Stimulated activated CD8-positive, alpha-beta memory T cell treated with anti-CD3 and anti-CD28 coated beads, Interleukin-4, amount 100 ng/mL, for 48 hours (primary cell): ENCODE measurements around the gene CADPS.

Experiments used
- DNase-seq: peaks from one replicate; pipeline ENCODE4 v3.0.0-alpha.2; 2020

CADPS gene

GRCh38 chr3:62678841-62679240, 196.4 kb downstream of the CADPS start:
- no peak for DNase-seq

- no peak for DNase-seq
Observed at GRCh38 chr3:62677926-62678325, 197.3 kb downstream of the CADPS start.

- DNase-seq: no peak
Observed at GRCh38 chr3:62676689-62677271, 198.4 kb downstream of the CADPS start.

- no peak for DNase-seq
Observed at GRCh38 chr3:62675492-62675891, 199.7 kb downstream of the CADPS start.

- DNase-seq: no peak
Observed at GRCh38 chr3:62672988-62673313, 202.3 kb downstream of the CADPS start.

GRCh38 chr3:62672270-62672987, 202.8 kb downstream of the CADPS start:
- no peak for DNase-seq

GRCh38 chr3:62670351-62670750, 204.9 kb downstream of the CADPS start:
- no peak for DNase-seq

GRCh38 chr3:62669161-62669560, 206.1 kb downstream of the CADPS start:
- no peak for DNase-seq

GRCh38 chr3:62667714-62668113, 207.5 kb downstream of the CADPS start:
- DNase-seq: no peak

- DNase-seq: peak; percentile 59
Observed at GRCh38 chr3:62665627-62666437, 209.4 kb downstream of the CADPS start.

- DNase-seq: no peak
Observed at GRCh38 chr3:62662677-62663076, 212.5 kb downstream of the CADPS start.

GRCh38 chr3:62659660-62660059, 215.6 kb downstream of the CADPS start:
- DNase-seq: no peak

GRCh38 chr3:62655691-62656063, 219.5 kb downstream of the CADPS start:
- no peak for DNase-seq

- no peak for DNase-seq
Observed at GRCh38 chr3:62655056-62655690, 220.0 kb downstream of the CADPS start.

- DNase-seq: no peak
Observed at GRCh38 chr3:62653796-62654195, 221.4 kb downstream of the CADPS start.

GRCh38 chr3:62647711-62648110, 227.5 kb downstream of the CADPS start:
- no peak for DNase-seq

GRCh38 chr3:62644493-62644892, 230.7 kb downstream of the CADPS start:
- DNase-seq: no peak

GRCh38 chr3:62638316-62638715, 236.9 kb downstream of the CADPS start:
- DNase-seq: no peak

GRCh38 chr3:62636235-62636826, 238.9 kb downstream of the CADPS start:
- no peak for DNase-seq

- DNase-seq: no peak
Observed at GRCh38 chr3:62632510-62633294, 242.5 kb downstream of the CADPS start.

- no peak for DNase-seq
Observed at GRCh38 chr3:62631488-62631887, 243.7 kb downstream of the CADPS start.

- no peak for DNase-seq
Observed at GRCh38 chr3:62630664-62631063, 244.6 kb downstream of the CADPS start.
